NCI-H510A treated with DMSO at 0.1 percent for 48 hours (cell line): ENCODE data around the gene HIC1.
"Not testable (repeated sequence)": the region's sequence is repeated elsewhere in the genome, so short reads cannot be mapped to it uniquely, and the experiment has no call there.

ENCODE experiments used
- DNase-seq: peaks from one replicate; lab custom pipeline; 2025; lab: John Stamatoyannopoulos, UW

The HIC1 gene, protein sequence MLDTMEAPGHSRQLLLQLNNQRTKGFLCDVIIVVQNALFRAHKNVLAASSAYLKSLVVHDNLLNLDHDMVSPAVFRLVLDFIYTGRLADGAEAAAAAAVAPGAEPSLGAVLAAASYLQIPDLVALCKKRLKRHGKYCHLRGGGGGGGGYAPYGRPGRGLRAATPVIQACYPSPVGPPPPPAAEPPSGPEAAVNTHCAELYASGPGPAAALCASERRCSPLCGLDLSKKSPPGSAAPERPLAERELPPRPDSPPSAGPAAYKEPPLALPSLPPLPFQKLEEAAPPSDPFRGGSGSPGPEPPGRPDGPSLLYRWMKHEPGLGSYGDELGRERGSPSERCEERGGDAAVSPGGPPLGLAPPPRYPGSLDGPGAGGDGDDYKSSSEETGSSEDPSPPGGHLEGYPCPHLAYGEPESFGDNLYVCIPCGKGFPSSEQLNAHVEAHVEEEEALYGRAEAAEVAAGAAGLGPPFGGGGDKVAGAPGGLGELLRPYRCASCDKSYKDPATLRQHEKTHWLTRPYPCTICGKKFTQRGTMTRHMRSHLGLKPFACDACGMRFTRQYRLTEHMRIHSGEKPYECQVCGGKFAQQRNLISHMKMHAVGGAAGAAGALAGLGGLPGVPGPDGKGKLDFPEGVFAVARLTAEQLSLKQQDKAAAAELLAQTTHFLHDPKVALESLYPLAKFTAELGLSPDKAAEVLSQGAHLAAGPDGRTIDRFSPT

DNA sequence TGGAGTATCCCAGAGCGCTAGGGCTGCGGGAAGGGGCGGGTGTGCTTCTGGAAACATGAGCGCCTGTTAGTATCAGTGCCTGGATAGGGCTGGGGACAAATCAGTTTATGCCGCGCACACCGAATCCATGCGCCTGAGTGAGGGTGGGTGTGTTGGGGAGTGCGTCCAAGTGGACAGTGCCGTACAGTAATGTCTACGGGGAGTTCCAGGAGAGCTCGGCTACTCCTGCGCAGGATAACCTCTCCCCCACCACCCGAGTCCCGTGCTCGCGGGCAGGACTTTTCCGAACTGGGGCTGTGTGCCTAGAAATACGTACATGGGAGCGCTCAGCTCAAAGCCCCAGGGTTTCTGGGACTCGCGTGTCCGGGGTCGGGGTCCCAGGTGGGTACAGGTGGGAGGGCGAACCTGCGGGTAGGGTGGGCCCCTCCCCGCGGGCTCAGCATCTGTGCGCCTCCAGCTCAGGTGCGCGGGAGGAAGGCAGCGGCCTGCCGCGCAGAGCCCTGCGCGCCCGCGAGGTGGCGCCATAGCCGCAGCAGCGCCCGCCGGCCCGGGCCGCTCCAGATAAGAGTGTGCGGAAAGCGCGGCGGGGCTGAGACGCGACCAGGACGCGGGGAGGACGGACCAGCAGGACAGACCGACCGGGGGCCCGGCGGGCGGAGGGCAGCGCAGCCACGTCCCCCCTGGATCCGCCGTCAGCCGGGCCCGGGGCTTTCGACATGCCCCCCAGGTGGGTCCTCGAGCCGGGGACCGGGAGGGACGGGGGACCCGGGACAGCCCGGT is at the start of gene HIC1:
HIC1 (plus strand) TSS at position 592 of the 780 bp plus-strand sequence. CDS start 1,588 bp downstream, outside the sequence.
- DNase-seq, result peak; percentile 16

DNA sequence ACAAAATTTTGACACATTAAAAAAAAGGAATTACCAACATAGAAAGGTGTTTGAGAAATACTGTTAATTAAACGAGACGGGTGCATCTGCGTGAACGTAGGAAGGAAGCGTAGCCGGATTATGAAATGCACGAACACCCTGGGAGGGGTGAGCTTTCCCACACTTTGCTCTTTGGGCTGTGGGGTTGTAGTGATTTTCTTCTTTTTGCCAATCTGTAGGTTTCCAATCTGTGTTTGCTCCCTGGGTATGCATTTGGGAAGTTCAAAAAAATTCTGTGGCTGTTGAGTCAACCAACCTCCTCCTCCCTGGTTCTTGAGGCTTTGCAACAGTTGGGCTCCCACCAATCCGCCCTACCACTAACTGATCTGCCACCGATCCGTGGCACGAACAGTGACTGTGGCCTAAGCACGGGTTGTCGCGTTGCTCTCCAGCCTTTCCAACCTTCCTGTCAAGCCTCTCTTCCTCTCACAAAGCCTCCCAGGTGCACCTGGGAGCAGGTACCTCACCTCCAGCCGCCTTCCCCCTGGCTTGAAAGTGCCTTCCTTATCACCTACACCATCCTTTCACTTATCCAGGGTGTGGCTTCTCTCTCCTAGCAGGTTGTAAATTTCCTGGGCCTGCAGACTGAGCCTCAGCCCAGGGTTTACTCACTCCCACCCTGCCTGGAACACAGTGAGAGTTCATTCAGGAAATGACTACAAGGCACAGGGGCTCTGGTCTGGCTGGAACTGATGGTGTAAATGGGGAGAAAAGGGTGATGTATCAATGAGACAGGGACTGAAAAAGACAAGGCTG is 46.4 kb upstream of the HIC1 start:
- no peak for DNase-seq

DNA sequence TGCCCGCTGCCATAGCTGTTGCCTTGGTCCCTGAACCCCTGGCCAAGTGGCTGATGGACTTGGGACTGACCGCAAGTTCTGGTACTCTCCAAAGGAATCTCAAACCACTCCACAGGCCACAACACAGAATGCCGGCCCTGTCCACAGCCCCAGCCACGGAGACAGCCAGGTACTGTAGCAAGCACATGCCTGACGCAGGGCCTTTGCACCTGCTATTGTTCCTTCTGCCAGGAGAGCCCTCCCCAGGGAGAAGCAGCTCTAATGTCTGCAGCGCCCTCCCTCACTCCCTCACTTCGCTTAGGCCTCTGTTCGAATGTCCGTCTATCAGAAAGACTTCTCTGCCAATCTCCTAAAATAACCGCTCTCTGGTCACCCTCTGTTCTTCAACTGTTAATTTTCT is 45.2 kb upstream of the HIC1 start:
- no peak for DNase-seq

DNA sequence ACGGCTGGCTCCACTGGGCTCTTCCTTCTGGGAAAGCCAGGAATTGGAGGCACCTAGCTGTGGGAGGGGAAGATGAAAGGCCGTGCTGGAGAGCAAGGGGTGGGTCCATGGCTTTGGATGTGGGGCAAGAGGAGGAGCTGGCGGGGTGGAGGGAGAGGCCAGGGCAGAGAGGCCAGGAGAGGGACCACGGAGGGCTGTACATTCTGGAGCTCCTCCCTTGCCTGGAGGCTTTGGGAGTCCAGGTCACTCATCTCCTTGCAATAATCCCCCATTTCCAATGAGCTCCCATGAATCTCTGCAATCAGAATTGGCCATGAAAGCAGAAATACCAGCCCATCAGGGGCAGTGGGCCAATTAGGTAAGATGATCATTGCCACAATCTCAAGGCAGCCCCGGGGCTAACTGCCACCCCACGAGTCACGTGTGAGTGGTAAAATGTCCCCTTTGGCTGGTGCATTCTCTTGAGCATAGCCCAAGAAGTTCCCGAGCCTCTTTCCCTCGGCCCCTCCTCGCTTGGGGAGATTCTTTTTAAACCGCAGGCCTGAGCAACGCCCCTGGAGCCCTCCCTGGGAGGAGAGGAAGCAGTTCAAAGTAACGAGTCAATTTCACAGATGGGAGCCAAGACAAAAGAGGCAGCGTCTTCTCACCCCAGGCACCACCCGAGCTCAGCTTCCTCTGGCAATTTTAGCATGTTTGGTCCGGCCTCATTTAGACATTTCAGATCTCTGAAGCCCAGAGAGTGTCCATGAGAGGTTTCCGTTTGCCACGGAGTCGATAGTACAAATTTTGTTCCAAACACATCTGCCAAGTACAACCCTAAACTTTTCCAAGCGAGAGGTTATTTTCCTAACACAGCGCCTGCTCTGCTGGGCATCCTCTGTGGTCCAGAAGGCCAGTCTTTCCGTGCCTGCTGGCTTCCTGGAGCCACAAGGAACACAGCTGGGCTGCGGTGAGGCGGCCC is 43.2 kb upstream of the HIC1 start:
- no peak for DNase-seq

DNA sequence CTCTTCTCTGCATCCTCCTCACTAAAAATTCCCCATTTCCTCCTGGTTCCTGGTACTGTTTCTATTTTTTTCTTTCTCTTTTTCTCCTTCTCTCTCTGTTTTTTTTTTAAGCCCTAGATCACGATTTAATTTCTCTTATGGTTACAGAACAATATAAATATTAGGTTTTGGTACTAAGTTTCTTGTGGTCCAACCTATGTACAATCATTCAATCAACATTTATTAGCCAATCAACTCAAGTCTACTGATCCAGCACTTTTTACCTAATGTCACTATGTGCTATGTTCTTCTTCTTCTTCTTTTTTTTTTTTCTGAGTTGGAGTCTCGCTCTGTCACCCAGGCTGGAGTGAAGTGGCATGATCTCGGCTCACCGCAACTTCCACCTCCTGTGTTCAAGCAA is 42.4 kb upstream of the HIC1 start:
- no peak for DNase-seq

DNA sequence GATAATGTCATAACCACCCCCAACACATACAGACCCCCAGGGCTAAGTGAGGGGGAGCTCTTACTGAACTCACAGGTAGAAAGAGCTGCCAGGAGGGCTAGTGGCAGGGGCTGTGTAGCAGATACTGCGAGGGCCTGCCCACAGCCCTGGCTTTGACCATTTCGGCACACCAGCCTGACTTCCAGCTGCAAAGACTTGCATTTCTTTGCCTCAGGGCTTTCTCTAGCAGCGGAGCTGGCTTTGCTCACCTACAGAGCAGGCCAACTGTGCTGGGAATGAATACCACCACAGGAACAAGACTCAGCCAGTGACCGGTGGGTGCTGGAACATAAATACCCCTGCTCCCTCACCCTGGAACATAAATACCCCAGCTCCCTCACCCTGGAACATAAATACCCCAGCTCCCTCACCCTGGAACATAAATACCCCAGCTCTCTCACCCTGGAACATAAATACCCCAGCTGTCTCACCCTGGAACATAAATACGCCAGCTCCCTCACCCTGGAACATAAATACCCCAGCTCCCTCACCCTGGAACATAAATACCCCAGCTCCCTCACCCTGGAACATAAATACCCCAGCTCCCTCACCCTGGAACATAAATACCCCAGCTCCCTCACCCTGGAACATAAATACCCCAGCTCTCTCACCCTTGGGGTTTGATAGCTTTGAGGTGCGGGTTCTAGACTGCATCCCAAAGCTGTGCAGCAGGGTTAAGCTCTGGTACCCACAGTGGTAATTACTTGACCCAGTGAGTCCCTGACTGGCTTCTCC is 41.5 kb upstream of the HIC1 start:
- not testable (repeated sequence) for DNase-seq

DNA sequence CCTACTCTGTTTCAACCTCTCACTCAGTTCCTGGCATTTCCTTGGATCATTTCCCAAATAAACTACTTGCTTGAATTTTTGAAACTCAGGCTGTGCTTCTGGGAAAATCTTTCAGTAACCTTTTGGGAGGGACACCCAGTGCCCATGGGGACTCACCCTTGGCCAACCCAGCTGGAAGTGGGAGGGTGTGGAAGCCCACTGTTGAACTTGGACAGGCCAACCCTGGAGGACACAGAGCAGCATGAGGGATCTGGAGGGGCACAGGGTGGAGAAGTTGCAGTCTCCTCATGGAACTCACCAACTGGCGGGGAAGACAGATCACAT is 40.9 kb upstream of the HIC1 start:
- DNase-seq, result no peak

DNA sequence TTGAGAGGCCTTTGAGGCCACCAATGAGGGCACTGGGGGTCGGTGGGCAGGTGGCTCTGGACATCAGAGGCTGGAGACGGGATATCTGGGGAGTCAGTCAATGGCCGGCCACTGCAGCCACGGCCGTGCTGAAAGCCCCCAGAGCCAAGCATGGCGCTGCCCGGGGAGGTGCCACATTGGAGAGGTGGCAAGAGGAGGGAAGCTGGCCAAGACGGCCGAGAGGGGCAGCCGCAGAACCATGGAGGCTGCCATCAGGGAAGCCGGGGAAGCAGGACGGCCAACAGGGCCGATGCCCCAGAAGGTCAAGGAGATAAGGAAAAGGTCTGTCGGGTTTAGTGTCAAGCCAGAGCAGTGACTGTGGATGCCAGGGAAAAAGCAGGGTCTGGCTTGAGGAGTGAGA is 39.6 kb upstream of the HIC1 start:
- DNase-seq, result no peak

DNA sequence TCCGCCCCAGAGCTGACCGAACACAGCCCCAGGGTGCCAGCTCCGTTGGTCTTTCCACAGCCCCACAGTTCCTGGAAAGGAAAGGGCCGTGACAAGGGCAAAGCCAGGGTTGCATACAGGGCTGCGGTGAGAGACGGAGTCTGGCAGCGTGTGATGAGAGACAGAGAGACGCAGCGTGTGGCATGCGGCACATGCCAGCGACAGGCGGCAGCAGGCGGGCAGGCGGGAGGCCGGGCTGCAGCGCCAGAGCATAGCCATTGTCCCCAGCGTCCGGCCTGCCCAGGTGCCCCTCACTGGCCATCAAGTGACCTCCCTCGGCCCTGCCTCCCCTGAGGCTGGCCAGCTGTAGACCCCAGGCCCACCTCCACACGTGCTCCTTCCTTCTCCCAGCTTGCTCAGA is 38.4 kb upstream of the HIC1 start:
- DNase-seq, result no peak

DNA sequence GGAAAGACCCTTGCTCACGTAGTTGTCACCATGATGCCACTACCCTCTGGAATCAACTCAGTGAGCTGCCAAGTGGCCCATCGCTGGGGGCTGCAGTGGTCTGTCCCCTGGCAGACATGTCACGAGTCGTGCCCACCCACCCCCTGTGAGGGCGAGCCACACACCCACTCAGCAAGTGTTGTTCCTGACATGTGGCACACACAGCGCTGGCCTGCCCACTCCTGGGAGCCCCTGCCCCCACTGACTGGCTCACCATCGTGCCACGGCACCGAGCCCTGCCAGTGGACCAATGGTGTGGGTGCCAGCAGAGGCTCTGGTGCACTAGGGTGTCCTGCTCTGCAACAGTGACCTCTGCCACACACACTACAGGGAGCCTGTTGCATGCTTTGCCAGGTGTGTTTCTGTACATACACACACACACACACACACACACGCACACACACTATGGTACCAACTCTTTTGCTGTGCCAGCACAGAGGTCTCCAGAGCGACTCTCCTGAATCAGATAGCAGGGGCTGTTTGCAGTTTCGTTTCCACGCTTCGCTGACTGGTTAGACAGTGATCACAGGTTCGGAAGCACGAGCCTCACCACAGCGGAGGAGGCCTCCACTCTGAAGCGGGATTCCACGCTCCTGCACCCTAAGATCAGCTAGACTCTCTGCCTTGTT is 37.5 kb upstream of the HIC1 start:
- DNase-seq, result no peak

DNA sequence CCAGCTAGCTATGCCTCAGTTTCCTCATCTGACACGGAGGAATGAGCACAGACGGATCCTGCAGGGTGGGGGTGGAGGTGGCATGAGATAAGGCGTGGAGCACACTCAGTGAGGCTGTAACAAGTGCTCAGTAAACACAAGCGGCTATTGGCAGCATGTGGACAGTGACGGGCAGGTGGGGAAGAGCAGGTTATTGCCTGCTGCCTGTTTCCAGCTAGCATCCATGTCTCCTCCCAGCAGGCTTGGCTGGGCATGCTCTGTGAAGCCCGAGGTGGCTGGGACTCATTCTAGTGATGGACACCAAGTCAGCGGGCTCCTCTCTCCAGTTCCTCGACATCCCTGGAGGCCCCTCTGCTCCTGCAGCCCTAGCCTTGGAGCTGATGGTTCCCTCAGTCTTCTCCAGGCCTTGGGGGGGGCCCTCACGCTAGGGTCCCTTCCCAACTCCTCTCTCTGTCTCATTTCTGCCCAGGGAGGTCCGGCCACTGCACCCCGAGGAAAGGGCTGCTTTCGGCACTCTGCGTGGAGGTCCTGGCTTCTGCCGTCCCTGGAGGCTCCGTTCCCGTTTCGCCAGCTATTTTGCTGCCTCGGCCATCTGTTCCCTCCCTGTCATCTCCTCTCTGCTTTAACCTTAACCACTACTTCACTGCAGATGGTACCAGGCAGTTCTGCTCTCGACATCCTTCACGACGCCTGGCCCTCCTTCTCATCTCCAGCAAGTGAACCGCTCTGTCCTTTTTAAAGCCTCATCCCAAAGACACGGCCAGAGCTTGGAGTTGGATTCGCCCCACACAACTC is 36.0 kb upstream of the HIC1 start:
- peak; percentile 68 for DNase-seq

DNA sequence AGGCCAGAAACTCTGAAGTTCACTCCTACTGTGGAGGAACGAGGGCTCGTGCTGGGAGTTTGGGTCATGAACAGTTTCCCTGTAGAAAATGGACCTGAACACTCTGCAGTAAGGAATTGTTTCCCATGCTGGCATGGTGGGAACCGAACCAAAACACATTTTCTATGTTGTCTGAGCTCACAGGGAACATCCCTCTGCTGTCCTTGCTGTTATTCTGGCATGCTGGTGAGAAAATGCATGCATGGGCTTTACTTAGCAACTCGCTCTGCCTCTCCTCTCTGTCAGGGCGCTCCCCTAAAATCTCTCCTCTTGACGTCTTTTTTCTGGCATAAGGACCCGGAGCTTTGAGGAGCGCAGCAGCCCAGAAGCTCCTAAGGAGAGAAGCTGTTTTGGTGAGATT is 35.2 kb upstream of the HIC1 start:
- DNase-seq, result no peak

DNA sequence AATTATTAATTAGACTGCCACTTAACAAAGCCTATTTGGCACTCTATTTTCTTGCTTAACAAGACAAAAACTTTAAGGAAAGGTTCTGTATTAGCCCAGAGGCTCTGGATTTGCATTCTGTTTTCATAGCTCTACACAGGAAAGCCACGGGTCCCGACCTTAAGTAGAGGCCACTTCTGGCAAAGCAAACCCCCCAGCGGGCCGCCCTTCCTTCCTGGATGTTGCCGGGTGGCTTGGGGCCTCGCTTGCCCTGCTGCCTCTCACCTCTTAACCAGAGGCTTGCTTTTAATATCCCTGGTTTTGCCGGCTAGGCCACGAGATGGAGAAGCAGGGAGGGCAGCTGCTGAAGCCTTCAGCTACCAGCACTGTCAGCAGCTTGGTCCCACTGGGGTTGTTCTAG is 34.2 kb upstream of the HIC1 start:
- no peak for DNase-seq

DNA sequence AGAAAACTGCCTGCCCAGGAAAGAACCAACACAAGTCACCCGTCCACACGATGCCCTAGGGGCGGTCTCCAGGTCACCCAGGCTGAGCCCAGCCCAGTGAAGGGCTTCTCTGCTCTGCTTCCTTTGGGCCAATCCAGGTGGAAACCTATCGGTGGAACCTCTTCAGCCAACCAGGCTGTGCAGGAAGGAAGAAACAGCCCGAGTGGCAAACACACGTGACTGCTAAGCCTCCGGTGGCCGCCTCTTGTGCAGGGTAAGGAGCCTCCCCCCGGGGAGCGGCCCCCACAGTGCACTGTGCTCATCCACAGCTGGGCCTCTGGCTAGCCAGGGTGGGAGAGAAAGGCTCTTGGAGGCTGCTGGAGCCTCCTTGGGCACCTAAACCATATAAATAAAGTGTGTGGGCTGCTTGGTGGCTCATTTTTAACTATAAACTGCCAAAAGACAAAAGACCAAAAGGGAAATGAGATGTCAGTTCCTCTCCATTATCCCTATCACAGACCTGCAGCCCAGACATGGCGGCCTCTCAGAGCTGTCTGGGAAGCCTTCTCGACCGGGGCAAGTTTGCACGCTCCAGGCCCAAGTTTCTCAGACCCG is 32.2 kb upstream of the HIC1 start:
- DNase-seq, result no peak

DNA sequence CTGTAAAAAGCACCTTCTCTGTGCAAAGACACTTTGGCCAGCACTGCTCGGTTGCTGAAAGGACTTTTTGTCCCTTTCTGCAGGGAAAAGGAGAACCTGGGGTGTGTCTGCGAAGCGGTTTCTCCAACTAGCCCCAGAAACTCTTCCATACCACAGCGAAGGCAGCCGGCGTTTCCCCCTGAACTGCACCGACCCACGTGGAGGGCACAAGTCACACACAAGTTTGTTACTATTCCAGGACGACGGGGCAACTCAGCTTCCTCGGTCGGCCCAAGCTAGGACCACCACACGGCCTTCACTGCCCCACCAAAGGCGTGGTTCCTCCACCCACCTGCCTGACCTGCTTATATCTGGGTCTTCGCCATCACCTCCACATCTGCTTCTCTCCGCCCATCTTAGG is 31.6 kb upstream of the HIC1 start:
- no peak for DNase-seq

DNA sequence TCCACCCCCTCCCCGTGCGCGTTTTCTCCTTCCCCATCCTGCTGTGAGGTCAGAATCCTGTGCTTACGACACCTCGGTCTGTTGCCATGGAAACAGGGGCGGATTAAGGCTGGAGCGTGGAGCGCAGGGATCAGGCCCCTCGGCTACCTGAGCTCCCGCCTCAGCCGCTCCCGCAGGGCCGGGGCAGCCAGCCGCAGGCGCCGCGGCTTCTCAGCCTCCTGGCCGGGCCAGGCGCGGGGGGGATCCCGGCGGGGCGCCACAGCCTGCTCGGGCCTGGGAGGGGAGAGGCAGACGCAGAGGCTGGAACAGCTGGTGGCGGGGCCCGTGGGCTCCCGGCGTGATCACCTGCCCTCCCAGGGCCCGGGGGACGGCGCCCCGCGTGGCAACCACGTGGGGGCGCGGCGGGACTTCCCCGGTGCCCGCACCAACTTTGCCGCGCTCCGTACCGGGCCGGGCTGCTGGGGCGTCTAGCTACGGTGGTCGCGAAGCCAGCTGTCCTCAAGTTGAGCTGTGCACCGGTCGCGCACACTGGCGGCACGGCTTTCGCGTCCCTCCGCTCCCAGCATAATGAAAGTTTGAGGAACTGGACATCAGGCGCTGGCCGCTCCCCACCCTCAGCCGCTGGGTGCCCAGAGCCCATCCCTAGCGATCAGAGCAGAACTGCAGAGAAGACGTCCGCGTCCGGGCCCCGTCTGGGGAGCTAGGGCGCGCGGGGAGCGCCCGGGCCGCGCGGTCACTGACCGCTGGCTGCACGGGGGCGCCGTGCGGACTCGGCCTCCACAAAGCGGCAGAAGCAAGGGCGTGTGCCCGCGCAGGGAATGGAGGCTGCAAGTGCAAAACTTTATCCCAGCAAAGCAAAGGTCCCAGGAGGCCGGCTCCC is 31.0 kb upstream of the HIC1 start:
- DNase-seq, result no peak

DNA sequence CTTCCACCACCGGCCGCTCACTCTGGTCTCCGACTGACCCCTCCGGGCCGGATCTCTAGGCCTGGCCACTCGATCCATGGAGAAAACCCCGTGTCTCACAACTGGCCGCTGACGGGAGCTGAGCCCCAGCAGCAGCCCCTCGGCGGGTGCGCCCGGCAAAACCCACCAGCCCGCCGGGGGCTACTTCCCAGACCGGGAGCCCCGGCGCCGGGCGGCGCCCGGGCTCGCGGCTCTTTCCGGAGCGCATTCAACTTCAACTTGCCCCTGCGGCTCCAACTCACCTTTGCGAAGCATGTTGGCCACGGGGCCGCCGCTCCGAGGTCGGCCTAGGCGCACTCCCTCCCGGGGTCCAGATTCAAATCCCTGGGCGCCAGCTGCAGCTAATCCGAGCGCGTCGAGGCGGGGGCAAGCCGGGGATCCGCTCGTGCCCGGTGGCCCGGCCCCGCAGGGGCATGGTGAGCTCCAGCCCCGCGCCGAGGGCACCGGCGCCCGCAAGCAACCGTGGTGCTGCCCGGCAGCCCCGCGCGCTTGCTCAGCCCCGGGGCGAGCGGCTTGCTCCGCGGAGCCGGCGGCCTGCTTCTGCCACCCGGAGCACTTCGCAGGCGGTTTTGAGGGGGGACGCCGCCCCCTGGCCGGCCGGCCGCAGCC is 30.2 kb upstream of the HIC1 start:
- no peak for DNase-seq
